HG03432 (cell line): Measurements from ENCODE around the gene TMEM158.

Experiments
- ATAC-seq: cut with Tn5 transposase; IDR thresholded peaks from one replicate; pipeline ENCODE4 v1.9.1; 2021; ENCODE audit warnings: mild to moderate bottlenecking, moderate library complexity; ENCODE audit not compliant: unreplicated experiment

TMEM158 gene

DNA sequence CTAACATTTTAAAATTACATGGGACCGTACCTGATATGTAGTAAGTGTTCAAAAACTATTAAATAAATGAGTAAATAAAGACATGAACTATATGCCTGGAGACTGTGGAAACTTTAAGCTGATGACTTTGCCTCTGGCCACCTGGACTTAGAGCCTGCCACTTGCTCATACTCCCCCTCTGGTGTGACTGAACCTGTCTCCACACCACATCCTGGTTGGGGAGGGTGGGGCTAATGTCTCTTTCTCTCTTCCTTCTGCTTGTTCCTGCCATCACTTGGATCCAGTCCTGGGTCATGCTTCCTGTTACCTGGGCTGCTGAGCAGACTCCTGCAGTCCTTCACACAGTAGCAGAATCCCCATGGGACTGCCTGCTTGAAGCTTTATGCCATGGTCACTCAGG lies 8.2 kb upstream of the TMEM158 start:
- ATAC-seq: no peak

DNA sequence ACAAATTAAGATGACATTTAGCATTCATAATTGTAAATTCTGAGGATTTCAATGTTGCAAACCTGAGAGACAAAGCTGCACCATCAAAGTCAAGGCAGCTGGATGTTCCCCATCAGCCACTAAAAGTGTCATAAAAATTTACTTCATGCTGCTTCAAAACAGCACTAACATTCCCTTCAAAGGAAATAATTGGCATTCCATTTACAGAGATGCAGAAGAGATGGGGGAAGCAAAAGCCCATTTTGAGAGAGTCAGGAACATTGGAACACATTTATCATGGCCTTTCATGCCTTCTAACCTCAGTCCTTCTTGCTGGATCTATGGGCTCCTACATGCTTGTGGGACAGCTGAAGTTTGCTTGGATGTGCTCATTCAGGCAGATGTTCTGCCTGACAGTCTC lies 6.4 kb upstream of the TMEM158 start:
- ATAC-seq: no peak

DNA sequence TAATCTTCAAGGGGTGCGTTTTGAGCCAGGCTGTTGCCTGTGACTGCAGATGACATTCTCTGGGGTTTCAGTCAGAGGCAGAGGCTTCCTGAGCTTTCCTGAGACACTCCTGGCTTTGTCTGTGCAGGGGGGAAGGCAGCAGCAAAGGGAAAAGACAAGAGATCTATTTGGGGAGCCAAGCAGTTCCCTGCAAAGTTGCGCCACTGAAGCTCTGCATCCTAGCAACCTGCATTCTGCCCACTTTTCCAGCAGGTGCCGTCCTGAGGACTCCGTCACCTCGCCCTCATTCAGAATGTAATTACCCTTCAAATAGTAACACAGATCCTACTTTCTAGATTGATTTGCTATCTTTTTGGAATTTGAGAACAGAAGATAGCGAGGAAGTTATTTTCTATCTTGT lies 1.9 kb upstream of the TMEM158 start:
- no peak for ATAC-seq

DNA sequence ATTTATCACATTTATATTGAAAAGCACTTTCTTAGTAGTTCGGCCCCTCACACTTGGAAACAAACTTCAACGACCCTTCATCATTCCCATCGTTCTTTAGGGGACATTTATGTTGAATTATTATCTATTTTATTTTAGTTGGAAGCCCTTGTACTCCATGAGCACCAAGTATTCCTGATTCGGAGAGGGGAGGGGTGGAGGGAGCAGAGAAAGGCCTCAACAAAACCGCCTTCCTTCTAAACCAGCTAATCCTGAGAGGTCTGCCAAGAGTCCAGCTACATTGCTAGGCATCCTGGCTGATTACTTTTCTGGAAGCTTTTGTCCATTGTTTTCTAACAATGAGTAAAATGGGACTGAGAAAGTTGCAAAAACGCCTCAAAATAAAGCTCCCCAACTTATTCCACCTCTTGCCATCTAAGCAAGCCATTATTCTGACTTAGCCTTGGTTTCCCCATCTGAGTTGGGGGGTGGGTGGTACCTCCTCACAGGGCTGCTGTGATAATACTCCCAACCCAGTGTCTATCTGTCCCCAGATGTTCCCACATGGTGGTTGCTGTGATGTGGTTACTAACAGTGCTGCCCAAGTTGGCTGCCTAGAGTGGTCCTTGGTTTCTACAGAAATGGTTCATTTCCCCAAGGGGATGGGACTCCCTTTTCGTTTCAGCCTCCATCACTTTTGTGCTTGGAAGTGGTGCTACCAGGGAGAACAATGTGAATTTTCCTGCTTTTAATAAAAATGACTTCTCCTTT lies 1.2 kb upstream of the TMEM158 start:
- ATAC-seq: no peak

DNA sequence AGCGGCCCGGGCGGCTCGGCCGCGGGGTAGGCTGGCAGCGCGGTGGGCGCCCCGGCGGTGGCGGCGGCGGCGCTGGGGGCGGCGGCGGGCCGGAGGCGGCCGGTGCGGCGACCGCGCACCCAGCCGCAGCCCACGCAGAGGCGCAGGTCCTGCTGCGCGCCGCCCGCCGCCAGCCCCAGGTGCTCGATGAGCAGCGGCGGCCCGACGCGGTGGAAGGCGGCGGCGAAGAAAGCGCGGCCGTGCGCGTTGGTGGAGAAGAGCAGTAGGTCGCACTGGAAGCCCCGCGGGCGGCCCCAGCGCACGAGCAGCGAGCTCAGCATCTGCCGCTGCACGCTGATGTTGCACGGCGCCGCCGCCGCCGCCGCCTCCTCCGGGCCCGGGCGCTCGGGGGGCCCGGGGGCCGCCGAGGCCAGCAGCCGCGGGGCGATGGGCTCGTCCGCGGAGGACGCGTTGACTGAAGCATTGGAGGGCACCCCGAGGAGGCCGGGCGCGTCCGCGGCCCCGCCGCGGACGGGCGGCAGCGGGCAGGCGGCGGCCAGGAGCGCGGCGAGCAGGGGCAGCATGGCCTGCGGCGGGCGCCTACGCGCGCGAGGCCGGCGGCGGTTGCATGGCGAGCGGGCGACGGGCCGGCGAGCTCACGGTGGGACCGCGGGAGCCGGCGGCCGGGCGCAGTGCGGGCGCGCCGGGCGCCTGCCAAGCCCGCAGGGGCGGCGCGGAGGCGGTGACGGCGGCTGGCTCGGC lies 452 bp downstream of the TMEM158 start:
- ATAC-seq: peak; percentile 35

DNA sequence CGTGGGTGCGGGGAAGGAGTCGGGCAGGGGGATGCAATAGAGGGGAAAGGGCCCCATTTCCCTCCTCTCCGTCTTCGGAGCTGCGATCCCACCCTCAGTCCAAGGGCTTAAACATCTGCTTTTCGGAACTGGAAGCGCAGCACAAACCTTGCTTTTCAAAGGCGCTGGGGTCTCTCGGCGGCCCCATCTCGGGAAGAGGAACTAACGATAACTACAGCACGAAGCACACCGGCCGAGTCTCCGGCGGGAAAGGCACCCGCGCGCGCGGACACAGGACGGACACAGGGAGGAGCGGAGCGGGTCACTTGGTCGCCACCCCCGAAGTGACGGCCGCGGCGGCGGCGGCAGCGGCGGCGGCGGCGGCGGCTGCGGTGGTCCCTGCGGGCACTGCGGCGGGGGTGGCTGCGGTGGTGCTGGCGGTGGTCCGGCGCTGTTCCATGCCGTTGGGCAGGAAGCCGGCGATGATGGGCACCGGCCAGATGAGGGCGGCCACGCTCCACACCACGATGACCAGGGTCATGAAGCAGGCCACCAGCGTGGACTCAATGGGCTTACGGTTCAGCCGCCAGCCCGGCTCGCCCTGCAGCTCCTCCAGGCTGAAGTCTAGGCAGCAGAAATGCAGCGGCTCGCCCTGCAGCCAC lies 1.1 kb downstream of the TMEM158 start:
- peak; percentile 25 for ATAC-seq

DNA sequence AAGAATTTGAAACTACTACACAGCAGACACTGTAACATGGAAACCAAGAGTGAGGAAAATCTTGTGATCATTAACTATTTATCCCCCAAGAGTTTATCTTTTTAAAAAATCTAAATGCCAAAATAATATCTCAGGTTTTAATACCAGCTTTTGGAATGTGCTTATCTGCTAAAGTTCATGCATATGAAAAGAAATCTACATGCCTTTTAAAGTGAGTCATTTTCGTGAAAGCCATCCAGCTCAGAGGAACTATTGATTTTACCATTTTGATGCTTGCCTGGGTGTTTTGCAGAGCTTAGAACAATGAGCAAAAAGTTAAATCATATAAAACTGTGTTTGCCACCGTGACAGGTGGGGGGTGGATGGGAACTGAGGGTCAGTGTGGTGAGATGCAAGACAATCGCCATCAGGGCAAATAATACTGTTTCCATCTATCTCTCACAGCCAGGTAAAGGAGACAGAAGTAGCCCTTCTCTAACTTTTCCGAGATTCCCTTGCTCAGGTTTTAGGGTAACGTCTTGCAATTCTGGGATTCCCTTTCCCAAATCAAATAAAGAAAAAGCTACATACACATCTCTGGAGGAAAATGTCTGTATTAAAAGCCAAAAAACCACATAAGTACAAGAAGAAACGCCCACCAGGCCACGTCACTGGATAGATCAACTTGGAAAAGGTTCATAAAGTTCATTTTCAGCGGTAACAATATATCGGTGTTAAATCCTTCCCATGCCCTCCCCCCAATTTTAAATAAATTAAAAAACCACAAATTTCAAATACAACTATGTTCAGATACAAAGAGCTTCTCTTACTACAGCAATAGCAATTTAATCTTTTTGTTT lies 2.0 kb downstream of the TMEM158 start:
- no peak for ATAC-seq

DNA sequence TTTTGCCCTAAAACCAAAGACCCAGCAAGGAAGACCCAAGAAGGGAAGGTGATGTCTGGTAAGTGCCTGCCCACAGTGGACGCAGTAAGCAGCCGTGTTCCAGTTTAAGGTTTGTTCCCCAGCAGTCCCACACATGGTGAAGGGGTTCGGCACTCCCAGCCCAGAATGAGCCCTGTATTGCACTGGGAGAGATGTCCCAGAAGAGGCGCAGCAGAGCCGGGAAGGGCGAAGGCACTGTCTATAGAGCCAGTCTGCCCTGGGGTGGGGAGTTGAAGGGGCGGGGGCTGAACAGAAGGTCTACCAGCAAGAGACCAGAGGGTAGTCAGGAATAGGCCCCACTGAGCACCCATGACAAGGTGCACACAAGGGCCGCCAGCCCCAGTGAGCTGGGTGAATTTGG lies 6.4 kb downstream of the TMEM158 start:
- no peak for ATAC-seq

DNA sequence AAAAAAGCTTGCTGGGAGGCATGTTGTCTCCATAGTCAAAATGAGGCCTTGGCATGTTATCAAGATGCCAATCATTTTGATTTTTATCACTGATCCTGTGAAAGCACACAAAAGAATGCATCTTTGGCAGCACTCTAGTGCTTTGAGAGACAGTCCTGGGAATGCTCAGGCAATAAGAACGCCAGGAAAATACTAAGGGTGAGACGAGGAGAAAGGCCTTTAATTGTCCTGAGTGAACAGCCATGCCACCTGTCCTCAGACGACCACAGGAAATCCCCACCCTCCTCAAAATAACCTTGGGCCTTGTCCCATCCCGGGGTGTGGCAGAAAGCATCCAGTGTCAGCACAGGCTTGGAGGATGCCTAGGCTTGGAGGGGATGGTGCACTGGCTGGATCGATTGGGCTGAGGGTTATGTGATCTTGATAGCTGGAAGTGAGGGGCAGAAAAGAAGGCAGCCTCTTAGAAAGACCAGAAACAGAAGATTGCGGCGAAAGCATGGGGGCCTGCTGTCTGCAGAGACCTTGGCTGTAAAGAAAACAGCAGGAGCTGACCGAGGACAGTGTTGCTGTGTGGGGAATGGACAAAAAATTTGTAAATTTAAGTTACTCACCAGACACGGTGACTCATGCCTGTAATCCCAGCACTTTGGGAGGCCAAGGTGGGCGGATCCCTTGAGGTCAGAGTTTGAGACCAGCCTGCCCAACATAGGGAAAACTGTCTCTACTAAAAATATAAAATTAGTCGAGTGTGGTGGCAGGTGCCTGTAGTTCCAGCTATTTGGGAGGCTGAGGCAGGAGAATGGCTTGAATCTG lies 7.3 kb downstream of the TMEM158 start:
- ATAC-seq: no peak

DNA sequence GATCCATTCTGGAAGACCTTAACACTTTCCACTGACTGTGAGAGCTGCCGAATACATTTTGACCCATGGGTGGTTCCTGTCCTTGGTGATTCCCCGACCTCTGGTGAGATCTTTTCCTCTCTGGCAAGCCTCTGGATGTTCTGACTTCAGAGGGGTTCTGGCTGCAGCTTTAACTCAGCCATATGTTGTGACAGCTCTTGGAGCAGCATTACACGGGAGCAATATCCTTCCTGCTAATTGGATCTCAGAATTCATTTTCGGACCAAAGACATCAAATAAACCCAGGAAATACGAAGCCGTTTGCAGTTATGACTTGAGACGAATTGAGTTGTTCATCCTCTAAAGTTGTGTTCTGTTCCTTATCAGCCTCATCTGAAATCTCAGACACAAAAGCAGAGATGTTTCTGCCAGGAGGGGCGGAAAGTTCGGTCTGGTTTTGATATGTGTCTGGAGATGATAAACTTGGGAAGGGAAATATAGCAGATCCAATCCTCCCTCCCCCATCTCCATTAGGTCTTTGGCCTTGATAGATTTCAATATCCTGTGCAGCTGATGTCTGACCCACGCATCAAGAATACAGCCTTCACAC lies 10.0 kb downstream of the TMEM158 start:
- ATAC-seq: no peak

DNA sequence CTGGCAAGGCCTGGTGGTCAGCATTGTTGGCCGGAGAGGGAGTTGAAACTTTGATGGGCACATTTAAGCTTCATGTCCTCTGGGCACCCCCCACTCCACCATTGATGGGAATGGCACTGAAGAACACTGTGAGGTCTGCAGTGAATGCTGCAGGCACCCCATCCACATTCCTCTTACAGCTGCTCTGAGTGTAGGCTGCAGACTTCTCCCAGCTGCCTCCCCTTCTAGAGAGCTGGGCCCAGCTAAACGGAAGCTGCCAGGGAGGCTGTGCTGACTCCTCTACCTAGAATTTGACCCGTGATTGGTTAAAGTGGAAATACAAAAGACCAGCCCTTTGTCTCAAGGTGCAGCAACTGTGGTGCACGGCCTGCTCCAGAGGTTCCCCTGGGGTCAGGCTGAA lies 10.6 kb downstream of the TMEM158 start:
- ATAC-seq: no peak

DNA sequence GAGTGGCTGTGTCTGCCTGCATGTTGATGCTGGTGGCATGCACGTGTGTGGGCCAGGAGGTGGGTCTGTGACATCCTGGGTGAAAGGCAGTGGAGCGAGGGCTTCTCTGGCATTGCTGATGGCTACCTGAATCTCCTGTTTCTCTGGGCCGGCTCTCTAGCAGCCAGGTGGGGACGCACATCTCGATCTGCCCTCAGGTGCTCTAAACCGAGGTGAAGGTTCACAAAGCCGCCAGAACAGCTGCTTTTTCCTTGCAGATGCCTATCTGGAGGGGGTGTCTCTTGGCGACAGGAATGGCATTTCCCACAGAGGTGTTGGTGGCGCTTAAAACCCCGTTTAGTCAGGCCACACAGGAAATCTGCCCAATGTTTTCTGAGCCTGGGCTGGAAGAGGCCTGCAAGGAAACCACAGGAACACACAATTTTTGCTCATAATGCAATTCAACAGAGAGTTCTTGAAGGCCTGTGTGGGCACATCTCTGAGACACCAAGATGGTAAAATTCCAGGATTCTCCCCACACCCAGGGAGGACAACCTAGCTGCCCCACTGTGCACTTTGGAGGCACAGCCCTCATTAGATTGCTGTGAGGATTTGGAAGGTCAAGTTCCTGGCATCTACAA lies 11.9 kb downstream of the TMEM158 start:
- ATAC-seq: no peak

DNA sequence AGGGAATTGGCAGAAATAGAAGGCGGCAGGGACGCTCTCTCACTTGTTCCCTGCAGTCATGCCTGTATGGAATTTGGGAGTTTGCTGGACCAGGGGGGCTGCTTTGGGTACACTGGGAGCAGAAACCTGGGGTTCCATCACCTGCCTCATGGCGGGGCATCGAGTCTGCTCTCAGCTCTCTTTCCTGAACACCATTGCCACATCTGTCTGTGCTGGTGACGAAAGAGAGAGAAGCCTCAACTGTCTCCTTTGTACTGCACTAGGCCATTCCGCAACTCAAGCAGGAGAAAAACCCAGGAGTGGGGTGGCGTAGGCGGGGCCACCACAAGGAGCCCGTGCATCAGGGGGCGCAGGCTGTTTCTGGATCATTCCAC lies 14.0 kb downstream of the TMEM158 start:
- no peak for ATAC-seq

DNA sequence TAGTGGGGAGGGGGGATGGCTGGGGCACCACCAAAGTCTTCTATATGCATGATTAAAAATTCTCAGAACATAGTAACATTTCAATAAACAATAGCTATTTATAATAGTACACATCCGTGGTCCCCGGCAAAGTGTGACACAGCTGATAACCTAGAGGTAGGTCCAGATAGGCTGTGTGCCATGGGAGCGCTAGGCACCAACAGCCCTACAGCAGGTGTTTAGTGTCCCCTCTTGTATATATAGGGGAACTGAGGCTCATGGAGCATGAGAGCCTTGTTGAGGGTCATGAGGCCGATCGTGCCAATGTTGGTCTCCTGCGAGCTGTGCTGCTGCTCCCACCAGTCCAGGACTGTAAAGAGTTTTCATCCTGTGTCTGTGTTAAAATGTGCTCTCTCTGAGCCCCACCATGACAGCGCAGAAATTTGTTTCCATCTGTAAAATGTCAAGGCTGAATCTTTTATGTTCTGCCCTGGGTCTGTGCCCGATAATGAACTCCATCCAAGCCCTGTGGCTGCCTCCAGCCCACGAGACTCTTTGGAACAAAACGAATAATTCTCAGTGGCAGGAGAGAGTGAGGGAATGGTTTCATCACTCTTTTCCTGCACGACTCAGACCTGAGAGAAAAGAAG lies 14.5 kb downstream of the TMEM158 start:
- no peak for ATAC-seq

DNA sequence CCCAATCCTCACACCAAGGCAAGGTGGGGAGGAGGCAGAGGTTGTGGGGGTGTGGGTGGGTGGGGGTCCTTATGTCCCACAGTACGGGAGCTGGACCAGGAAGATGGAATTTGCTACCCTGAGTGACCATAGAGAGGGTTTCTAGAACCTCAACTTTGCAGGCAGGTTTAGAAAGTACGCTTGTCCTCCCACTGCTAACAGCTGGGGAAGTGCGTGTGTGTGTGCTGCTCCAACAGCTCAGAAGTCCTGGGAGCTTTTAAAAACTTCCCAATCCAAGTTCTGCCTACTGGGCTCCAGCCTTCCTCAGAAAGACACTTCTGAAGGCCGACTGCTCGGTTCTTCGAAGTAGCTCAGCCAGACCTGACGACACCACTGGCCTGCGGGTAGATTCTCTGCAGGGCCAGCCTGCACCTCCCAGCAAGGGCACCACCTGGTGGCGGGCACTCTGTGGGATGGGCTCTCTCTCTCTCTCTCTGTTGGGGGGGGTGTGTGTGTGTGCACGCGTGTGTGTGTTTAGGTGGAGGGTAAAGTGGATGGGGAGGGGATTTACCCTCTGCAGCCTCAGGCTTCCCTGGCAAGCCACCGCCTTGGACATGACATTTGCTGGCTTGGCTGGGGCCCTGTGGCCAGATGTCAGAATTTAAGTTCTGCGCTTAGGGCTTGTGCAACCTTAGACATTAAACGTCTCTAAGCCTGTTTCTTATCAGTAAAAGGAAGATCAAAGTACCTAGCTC lies 15.6 kb downstream of the TMEM158 start:
- ATAC-seq: peak; percentile 54

DNA sequence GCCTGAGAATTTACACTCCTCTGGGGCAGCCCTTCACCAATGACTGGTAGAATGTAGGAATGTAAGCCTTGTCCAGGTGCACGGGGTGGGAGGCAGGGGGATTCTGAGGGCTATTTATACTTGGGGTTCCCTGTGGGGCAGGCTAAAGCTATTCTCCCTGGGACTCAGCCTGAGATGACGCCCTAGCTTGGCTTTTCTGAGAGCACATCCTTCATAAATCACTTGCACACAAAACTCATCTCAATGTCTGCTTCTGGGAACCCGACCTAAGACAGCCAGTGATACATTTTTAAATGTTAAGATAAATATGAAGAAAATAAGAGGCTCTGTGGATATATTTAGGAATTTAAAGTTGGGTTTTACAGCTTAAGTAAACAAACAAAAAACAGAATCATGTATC lies 16.6 kb downstream of the TMEM158 start:
- ATAC-seq: no peak

DNA sequence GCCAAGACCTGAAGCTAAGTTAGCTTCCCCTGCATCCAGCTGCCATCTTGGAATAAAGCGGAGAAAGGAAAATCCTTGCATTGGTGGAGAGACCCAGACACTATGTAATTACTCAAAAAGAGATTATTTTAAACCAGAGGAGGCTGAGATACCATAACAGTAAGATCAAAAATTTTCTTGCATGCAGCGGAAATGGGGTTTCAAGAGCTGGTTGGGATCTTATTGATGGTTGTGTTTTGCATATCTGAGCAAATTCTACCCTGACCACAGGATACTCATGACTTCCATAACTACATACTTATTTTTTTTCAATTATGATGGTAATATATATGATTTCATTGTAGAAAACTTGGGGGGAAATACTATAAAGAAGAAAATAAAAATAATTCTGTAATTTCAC lies 17.5 kb downstream of the TMEM158 start:
- no peak for ATAC-seq

DNA sequence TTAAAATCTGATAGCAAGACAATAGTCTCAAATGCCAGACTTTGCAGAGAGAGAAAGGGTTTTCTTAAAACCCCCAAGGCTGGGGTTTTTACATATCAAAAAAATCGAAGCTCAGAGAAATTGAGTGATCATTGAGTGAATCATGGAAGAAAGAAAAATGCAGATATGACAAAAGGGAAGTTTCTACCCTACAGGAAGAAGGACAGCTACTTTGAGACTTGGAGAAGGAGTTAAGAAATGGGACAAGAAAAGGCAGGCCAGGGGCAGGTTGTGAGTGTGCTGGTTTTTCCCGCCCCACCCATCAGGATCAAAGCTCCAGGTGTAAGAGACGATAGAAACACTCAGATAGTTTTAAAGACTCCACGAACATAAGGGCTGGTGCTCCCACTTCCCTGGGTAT lies 18.6 kb downstream of the TMEM158 start:
- no peak for ATAC-seq
